Stromal cell of bone marrow (primary cell): Measurements from ENCODE around the gene SORCS2.
"Not testable (repeated sequence)": the region's sequence is repeated elsewhere in the genome, so short reads cannot be mapped to it uniquely, and the experiment has no call there.

Experiments used
- DNase-seq: peaks from one replicate; pipeline ENCODE4 v3.0.0-alpha.2; 2012; ENCODE audit warnings: low read depth

Gene SORCS2

GRCh38 chr4:7553280-7553679, 360.9 kb downstream of the SORCS2 start:
- DNase-seq: no peak

GRCh38 chr4:7554905-7555304, 362.6 kb downstream of the SORCS2 start:
- no peak for DNase-seq

GRCh38 chr4:7556558-7556957, 364.2 kb downstream of the SORCS2 start:
- no peak for DNase-seq

GRCh38 chr4:7557456-7557855, 365.1 kb downstream of the SORCS2 start:
- peak; percentile 76 for DNase-seq

- no peak for DNase-seq
Observed at GRCh38 chr4:7558436-7558835, 366.1 kb downstream of the SORCS2 start.

- DNase-seq: no peak
Observed at GRCh38 chr4:7559316-7559715, 367.0 kb downstream of the SORCS2 start.

- no peak for DNase-seq
Observed at GRCh38 chr4:7559741-7560395, 367.5 kb downstream of the SORCS2 start.

GRCh38 chr4:7561557-7561956, 369.2 kb downstream of the SORCS2 start:
- no peak for DNase-seq

- DNase-seq: no peak
Observed at GRCh38 chr4:7564242-7564641, 371.9 kb downstream of the SORCS2 start.

- DNase-seq: no peak
Observed at GRCh38 chr4:7565483-7565882, 373.1 kb downstream of the SORCS2 start.

GRCh38 chr4:7569810-7570783, 377.8 kb downstream of the SORCS2 start:
- DNase-seq: no peak

GRCh38 chr4:7571001-7571400, 378.7 kb downstream of the SORCS2 start:
- no peak for DNase-seq

GRCh38 chr4:7571701-7572100, 379.4 kb downstream of the SORCS2 start:
- no peak for DNase-seq

GRCh38 chr4:7572894-7573293, 380.6 kb downstream of the SORCS2 start:
- DNase-seq: no peak

GRCh38 chr4:7573576-7574091, 381.3 kb downstream of the SORCS2 start:
- no peak for DNase-seq

GRCh38 chr4:7574287-7575014, 382.1 kb downstream of the SORCS2 start:
- DNase-seq: no peak

- DNase-seq: no peak
Observed at GRCh38 chr4:7575426-7575825, 383.1 kb downstream of the SORCS2 start.

- not testable (repeated sequence) for DNase-seq
Observed at GRCh38 chr4:7577361-7578039, 385.2 kb downstream of the SORCS2 start.

GRCh38 chr4:7581477-7581876, 389.1 kb downstream of the SORCS2 start:
- DNase-seq: no peak

- no peak for DNase-seq
Observed at GRCh38 chr4:7582313-7583097, 390.2 kb downstream of the SORCS2 start.

- DNase-seq: no peak
Observed at GRCh38 chr4:7584098-7584497, 391.8 kb downstream of the SORCS2 start.
